Measurements from ENCODE around the gene UBAC1. TPM values are rescaled to one million over a fixed set of nuclear protein-coding genes. Genes with fewer than 3 reads are reported as not detected.

The UBAC1 gene
- total and polyA plus RNA-seq, 11 donors = 71.1 to 140 (median 100) TPM

DNA sequence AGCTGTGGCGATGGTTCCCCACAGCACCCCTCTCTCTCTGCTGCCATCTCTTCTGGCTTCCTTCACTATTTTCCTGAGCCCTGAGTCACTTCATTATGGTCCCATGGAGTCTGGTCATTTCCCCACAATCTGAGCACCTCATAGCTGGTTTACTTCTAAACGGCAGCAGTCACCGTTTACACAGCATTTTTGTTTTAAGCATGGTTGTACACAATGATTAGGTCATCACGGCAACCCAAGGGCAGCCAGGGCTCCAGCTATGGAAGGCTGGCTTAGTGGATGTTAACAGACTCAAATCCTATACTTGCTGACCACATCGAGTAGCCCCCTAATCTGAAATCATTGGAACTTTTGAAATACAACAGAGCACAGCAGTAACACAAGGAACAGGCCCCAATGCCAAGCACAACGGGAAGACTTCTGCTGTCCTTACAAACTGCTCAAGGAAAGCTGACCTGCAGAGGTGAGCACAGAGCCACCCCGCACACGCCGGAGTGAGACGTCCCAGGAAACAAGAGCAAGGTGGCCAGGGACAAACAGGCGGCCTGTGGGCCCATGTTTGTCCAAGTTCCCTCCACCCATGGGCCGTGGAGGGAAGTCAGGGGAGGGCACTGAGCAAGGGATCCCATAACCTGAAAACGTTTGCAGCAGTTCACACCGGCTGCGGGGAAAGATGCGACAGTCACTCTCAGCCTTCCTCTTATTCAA lies 76.7 kb downstream of the UBAC1 start:
- Histone ChIP-seq H3K4me3 (no peak overlapping the region), H3K4me1 (peaks cover 12 to 57% (median 45%) of the 10 kb centered on the region in 12 donors), H3K9me3 (no peaks in the 10 kb centered on the region), H3K36me3 (peaks cover 0 to 22% (median 3%) of the 10 kb centered on the region in 9 donors), H3K27ac (no peak overlapping the region), H3K27me3 (no peaks in the 10 kb centered on the region)
- 84 to 88% (median 85%) methylated on average over 14 to 16 of the region's 16 CpGs for WGBS, 4 donors
- no peak for DNase-seq
- no peak for ATAC-seq
- intact Hi-C loops (cut with DNase I) = no loop called here
- TF ChIP-seq, protein P1, sequence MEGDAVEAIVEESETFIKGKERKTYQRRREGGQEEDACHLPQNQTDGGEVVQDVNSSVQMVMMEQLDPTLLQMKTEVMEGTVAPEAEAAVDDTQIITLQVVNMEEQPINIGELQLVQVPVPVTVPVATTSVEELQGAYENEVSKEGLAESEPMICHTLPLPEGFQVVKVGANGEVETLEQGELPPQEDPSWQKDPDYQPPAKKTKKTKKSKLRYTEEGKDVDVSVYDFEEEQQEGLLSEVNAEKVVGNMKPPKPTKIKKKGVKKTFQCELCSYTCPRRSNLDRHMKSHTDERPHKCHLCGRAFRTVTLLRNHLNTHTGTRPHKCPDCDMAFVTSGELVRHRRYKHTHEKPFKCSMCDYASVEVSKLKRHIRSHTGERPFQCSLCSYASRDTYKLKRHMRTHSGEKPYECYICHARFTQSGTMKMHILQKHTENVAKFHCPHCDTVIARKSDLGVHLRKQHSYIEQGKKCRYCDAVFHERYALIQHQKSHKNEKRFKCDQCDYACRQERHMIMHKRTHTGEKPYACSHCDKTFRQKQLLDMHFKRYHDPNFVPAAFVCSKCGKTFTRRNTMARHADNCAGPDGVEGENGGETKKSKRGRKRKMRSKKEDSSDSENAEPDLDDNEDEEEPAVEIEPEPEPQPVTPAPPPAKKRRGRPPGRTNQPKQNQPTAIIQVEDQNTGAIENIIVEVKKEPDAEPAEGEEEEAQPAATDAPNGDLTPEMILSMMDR (IDR thresholded peaks at IDR 0.05) = no peak
- TF ChIP-seq POLR2A (IDR thresholded peaks at IDR 0.05) = no peak

DNA sequence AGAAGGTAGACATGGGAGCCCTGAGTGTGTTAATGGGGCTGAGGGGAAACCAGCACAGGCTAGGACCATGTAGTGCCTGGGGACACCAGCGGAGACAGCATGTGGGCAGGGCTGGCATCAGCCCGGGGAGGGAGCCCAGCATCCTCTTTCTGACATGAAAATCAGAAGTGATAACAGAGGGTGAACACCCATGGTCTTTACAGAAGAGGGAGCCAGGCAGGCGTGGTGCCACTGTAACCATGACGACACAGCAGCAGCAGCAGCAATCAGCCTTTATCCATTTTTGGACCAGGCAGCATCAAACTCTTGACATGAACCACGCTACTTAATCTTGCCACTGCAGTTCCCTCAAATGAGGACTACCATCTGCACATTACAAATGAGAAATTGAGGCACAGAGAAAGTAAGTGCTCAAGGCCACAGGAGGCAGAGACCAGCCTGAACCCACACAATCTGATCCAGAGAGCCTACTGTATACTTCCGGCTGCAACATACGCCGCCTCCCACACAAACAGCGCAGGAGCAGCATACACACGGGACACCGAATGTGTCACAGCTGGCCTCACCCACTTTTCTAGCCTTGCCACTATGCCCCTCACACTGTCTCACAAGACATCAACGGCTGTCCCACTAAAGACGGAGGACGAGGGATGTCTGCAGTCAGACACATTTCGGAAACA lies 77.6 kb downstream of the UBAC1 start:
- ATAC-seq = no peak
- Histone ChIP-seq H3K27me3 (no peaks in the 10 kb centered on the region), H3K4me3 (no peak overlapping the region), H3K27ac (no peak overlapping the region), H3K36me3 (peaks cover 0 to 22% (median 3%) of the 10 kb centered on the region in 9 donors), H3K9me3 (no peaks in the 10 kb centered on the region), H3K4me1 (peaks cover 12 to 63% (median 42%) of the 10 kb centered on the region in 12 donors)
- WGBS, 4 donors = 84 to 88% (median 86%) methylated on average over 15 of the region's 15 CpGs
- TF ChIP-seq, protein P1 (IDR thresholded peaks at IDR 0.05) = no peak
- TF ChIP-seq POLR2A (IDR thresholded peaks at IDR 0.05) = no peak
- intact Hi-C loops (cut with DNase I) = no loop called here
- no peak for DNase-seq

Other genes starting within 250 kb of the UBAC1 start
- 10 to 100 TPM; 15.6 to 38.3 (median 22.5) TPM for gene CAMSAP1, start 53.8 kb downstream of the UBAC1 start, total RNA-seq
- 10 to 100 TPM; 10.9 to 19.0 TPM for gene CAMSAP1, start 53.8 kb downstream of the UBAC1 start, polyA plus RNA-seq
- 10 to 100 TPM; 38.7 to 66.5 (median 47.5) TPM for gene NACC2, start 133.9 kb upstream of the UBAC1 start, total RNA-seq
- gene NACC2, start 133.9 kb upstream of the UBAC1 start, polyA plus RNA-seq = 10 to 100 TPM; 17.9 to 39.1 TPM
- gene TMEM250, start 157.5 kb upstream of the UBAC1 start, total RNA-seq = 10 to 100 TPM; 15.5 to 34.3 (median 19.9) TPM
- gene TMEM250, start 157.5 kb upstream of the UBAC1 start, polyA plus RNA-seq = 10 to 100 TPM; 11.6 to 37.0 TPM
- not detected for gene LHX3, start 243.8 kb upstream of the UBAC1 start, total RNA-seq
- not detected for gene LHX3, start 243.8 kb upstream of the UBAC1 start, polyA plus RNA-seq